AG09319 (cell line): Measurements from ENCODE around the gene RFNG.

Source experiments
- DNase-seq: peaks from one replicate; pipeline ENCODE4 v3.0.0-alpha.2; 2010; ENCODE audit warnings: low read depth; ENCODE audit errors: extremely low read depth
- TF ChIP-seq, protein P1 (sequence below): IDR thresholded peaks from 2 replicates; pipeline ENCODE4 v1.5.1; 2011; ENCODE audit warnings: low read depth, mild to moderate bottlenecking, inconsistent platforms, low read length, moderate library complexity

The RFNG gene

GRCh38 chr17:82037889-82038195 is 13.8 kb downstream of the RFNG start:
- TF ChIP-seq, protein P1, sequence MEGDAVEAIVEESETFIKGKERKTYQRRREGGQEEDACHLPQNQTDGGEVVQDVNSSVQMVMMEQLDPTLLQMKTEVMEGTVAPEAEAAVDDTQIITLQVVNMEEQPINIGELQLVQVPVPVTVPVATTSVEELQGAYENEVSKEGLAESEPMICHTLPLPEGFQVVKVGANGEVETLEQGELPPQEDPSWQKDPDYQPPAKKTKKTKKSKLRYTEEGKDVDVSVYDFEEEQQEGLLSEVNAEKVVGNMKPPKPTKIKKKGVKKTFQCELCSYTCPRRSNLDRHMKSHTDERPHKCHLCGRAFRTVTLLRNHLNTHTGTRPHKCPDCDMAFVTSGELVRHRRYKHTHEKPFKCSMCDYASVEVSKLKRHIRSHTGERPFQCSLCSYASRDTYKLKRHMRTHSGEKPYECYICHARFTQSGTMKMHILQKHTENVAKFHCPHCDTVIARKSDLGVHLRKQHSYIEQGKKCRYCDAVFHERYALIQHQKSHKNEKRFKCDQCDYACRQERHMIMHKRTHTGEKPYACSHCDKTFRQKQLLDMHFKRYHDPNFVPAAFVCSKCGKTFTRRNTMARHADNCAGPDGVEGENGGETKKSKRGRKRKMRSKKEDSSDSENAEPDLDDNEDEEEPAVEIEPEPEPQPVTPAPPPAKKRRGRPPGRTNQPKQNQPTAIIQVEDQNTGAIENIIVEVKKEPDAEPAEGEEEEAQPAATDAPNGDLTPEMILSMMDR, result no peak
- DNase-seq, result no peak

- peak; percentile 80 for DNase-seq
Measured at GRCh38 chr17:82037092-82037888, 14.3 kb downstream of the RFNG start, which contains the start of gene DCXR. Gene DCXR (minus strand): TSS chr17:82037697. CDS start chr17:82037682, 15 bp downstream.

GRCh38 chr17:82036634-82037091 is 14.9 kb downstream of the RFNG start:
- TF ChIP-seq, protein P1, result no peak
- DNase-seq, result no peak

More at GRCh38 chr17:82037092-82037888, 14.3 kb downstream of the RFNG start, which contains the start of gene DCXR:
- TF ChIP-seq, protein P1, result peak; percentile 56

- TF ChIP-seq, protein P1, result no peak
Measured at GRCh38 chr17:82035956-82036633, 15.5 kb downstream of the RFNG start.

DNA sequence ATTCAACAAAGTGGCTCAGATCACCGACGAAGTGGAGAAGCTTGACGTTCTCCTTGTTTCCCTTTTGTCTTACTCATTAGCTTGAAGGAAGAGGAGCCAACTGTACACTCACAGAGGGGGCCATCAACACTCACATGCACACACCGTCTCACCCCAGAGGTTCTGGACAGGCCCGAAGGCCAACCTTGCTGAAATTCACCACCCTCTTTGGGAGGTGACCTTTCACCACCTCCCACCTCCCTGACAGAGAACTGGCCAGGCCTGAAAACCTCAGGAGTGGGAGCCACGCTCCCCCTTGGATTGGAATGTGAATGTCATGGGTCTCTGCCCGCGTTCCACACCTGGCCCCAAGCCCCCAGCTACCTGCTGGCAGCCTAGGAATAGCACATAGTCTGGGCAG is 16.1 kb downstream of the RFNG start:
- no peak for DNase-seq
- TF ChIP-seq, protein P1, result no peak

More at GRCh38 chr17:82035956-82036633, 15.5 kb downstream of the RFNG start:
- DNase-seq, result no peak

GRCh38 chr17:82034371-82035011 is 17.1 kb downstream of the RFNG start:
- DNase-seq, result no peak
- TF ChIP-seq, protein P1, result no peak
